Tibial artery (tissue), 4 donors: ENCODE results near the gene GAMT.
A peak's percentile ranks its signal among the peaks of the same experiment; 100 is the strongest.

Source experiments
- DNase-seq, 2 donors: peaks; one replicate each; pipeline ENCODE4 v3.0.0-alpha.2; 2019
- H3K27ac ChIP-seq, 2 donors: fragments of 200-600 bp; sonication (generic) in 1 of 2; 1 replicate in 1 of 2; 2 replicates in 1 of 2; pipeline ENCODE4 v1.5.1; 2018 to 2019; ENCODE audit warnings: mild to moderate bottlenecking in 1 of 2
- H3K27me3 ChIP-seq, 2 donors: fragments of 200-600 bp; sonication (generic) in 1 of 2; one replicate each; pipeline versions ENCODE4 v1.5.1 to v1.6.0; 2016 to 2019
- H3K36me3 ChIP-seq, 3 donors: fragments of 200-600 bp; sonication (generic) in 2 of 3; one replicate each; pipeline ENCODE4 v1.5.1; 2016 to 2019; ENCODE audit warnings: mild to moderate bottlenecking in 2 of 3
- H3K4me1 ChIP-seq, 4 donors: fragments of 200-600 bp; sonication (generic) in 2 of 4; 1 replicate in 3 of 4; 2 replicates in 1 of 4; pipeline ENCODE4 v1.5.1; 2016 to 2019
- H3K4me3 ChIP-seq, 2 donors: fragments of 200-600 bp; sonication (generic) in 1 of 2; 1 replicate in 1 of 2; 2 replicates in 1 of 2; pipeline ENCODE4 v1.5.1; 2018 to 2019; ENCODE audit warnings: mild to moderate bottlenecking in 2 of 2
- H3K9me3 ChIP-seq, 3 donors: fragments of 200-600 bp; sonication (generic) in 1 of 3; one replicate each; pipeline ENCODE4 v1.5.1; 2016 to 2019
- CTCF ChIP-seq, 2 experiments: fragments of 200-600 bp in 1 of 2; fragments of 450-650 bp in 1 of 2; IDR thresholded peaks; one replicate each; pipeline ENCODE4 v1.5.1; 2017 to 2019; ENCODE audit warnings: antibody characterized with exemption in 2 of 2, mild to moderate bottlenecking in 1 of 2, moderate library complexity in 1 of 2
- intact Hi-C: fragments of 100-400 bp; cut with DNase I; formaldehyde crosslinking; loops from one replicate; pipeline ENCODE4 v1.15.0; 2023; ENCODE audit warnings: low total_unique reads

GAMT gene

GRCh38 chr19:1425102-1425837, 23.9 kb upstream of the GAMT start:
- no peak for TF ChIP-seq CTCF (IDR thresholded peaks at IDR 0.05)
- peaks cover 70 to 99% (median 97%) of the 10 kb centered on the region in 3 donors for H3K36me3 ChIP-seq
- no peak for DNase-seq
- no peaks in the 10 kb centered on the region for H3K27me3 ChIP-seq
- no peak overlapping the region for H3K4me3 ChIP-seq
- intact Hi-C loops: no loop called here
- H3K9me3 ChIP-seq: no peaks in the 10 kb centered on the region
- H3K27ac ChIP-seq: no peak overlapping the region
- H3K4me1 ChIP-seq: no peaks in the 10 kb centered on the region

- no peaks in the 10 kb centered on the region for H3K27me3 ChIP-seq
- no peak overlapping the region for H3K4me3 ChIP-seq
- TF ChIP-seq CTCF (IDR thresholded peaks at IDR 0.05): no peak
- intact Hi-C loops: no loop called here
- peaks cover 64 to 95% (median 94%) of the 10 kb centered on the region in 3 donors for H3K36me3 ChIP-seq
- H3K27ac ChIP-seq: no peak overlapping the region
- peak in 1 of 2 donors; percentile 62 for DNase-seq
- H3K9me3 ChIP-seq: no peaks in the 10 kb centered on the region
- H3K4me1 ChIP-seq: no peaks in the 10 kb centered on the region
These were observed 23.0 kb upstream of the GAMT start for GRCh38 chr19:1424192-1424955.

DNA sequence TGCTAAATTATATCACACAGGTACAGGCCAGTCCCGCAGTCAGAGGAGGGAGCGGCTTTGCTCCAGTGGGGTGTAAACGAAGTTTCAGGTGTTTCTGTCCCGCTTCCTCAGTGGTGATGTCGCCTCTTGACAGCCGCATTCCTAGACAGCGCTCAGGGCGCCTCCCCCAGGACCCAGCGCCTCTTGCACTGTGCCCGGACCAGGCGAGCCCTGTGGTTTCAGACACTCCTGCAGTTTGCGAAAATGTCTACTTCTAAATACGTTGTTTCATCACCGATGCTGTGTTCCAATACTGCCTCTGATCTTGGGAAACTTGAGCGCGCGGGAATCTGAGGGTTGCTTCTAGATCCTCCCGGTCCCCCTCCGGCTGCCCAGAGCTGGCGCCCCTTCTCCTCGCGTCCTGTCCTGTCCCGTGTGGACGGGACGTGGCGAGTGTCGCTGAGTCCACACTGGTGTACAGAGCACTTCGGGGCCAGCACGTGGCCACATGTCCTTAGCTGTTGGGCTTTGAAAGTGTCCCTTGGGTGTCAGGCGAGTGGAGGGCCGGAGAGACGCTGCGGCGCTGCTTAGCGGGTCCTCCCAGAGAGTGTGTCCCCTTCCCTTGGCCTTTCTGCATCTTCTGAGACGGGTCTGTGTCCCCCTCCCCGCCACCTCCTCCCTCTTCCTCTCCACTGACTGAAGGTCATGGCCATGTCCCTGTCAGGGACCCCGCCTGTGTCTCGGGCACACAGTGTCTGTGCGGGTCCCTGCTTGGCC, 22.3 kb upstream of the GAMT start:
- no peak for TF ChIP-seq CTCF (IDR thresholded peaks at IDR 0.05)
- peaks cover 66 to 95% (median 94%) of the 10 kb centered on the region in 3 donors for H3K36me3 ChIP-seq

DNA sequence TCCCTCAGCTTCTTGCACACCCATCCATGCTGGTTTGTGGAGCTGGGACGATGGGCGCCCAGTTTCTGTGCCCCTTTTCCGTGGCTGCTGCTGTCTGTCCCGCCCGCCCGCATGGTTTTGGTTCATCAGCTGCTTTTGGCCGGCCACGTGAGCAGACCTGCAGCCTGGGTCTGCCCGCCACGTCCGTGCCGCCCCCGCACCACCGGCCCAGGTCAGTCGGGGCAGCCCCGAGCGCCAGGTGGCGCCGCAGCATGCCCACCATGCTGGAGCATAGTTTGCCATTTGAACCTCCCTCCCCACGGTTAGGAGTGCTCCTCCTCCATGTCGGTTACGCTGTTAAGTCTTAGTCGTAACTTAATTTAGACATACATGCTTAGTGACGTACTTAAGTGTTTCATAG, 21.6 kb upstream of the GAMT start:
- no peaks in the 10 kb centered on the region for H3K27me3 ChIP-seq
- H3K36me3 ChIP-seq: peaks cover 66 to 95% (median 94%) of the 10 kb centered on the region in 3 donors
- intact Hi-C loops: no loop called here
- H3K27ac ChIP-seq: no peak overlapping the region
- DNase-seq: peak in 1 of 2 donors; percentile 60
- peaks cover 0 to 5% (median 2%) of the 10 kb centered on the region in 4 donors for H3K4me1 ChIP-seq
- H3K9me3 ChIP-seq: no peaks in the 10 kb centered on the region
- TF ChIP-seq CTCF (IDR thresholded peaks at IDR 0.05): no peak
- no peak overlapping the region for H3K4me3 ChIP-seq

More for the DNA sequence above, 22.3 kb upstream of the GAMT start:
- intact Hi-C loops: no loop called here
- no peak overlapping the region for H3K27ac ChIP-seq
- DNase-seq: no peak
- H3K27me3 ChIP-seq: no peaks in the 10 kb centered on the region
- no peaks in the 10 kb centered on the region for H3K9me3 ChIP-seq
- no peaks in the 10 kb centered on the region for H3K4me1 ChIP-seq
- H3K4me3 ChIP-seq: no peak overlapping the region

- Histone ChIP-seq H3K9me3 (no peaks in the 10 kb centered on the region), H3K4me3 (no peak overlapping the region), H3K4me1 (peaks cover 0 to 11% (median 6%) of the 10 kb centered on the region in 4 donors), H3K27ac (no peak overlapping the region), H3K27me3 (no peaks in the 10 kb centered on the region), H3K36me3 (peaks cover 66 to 94% (median 94%) of the 10 kb centered on the region in 3 donors)
- intact Hi-C loops: no loop called here
- no peak for TF ChIP-seq CTCF (IDR thresholded peaks at IDR 0.05)
- DNase-seq: no peak
These were observed 21.0 kb upstream of the GAMT start for GRCh38 chr19:1422360-1422759.
